H1 (cell line): ENCODE data around the gene DNTT.

Source experiments
- BACH1 ChIP-seq: IDR thresholded peaks from 2 replicates; pipeline ENCODE4 v1.6.1; 2012; ENCODE audit warnings: low read length, improper control_type of control experiment
- CHD1 ChIP-seq: IDR thresholded peaks from 2 replicates; pipeline ENCODE4 v1.6.1; 2012; ENCODE audit warnings: low read depth, low read length, improper control_type of control experiment
- CTCF ChIP-seq, 3 experiments: IDR thresholded peaks; 1 replicate in 2 of 3; 2 replicates in 1 of 3; pipeline versions ENCODE4 v1.5.1 to v1.6.1; 2011; ENCODE audit warnings: low read length in 3 of 3, mild to moderate bottlenecking in 3 of 3, inconsistent platforms in 2 of 3, low read depth in 1 of 3, moderate library complexity in 1 of 3; ENCODE audit not compliant: insufficient read depth in 1 of 3; ENCODE audit errors: control extremely low read depth in 1 of 3
- EP300 ChIP-seq, 2 experiments: IDR thresholded peaks; 1 replicate in 1 of 2; 2 replicates in 1 of 2; pipeline ENCODE4 v1.6.1; 2011 to 2012; ENCODE audit warnings: low read depth in 2 of 2, low read length in 2 of 2, mild to moderate bottlenecking in 2 of 2, borderline replicate concordance in 1 of 2, inconsistent platforms in 1 of 2, moderate library complexity in 1 of 2
- JUN ChIP-seq: IDR thresholded peaks from 2 replicates; pipeline ENCODE4 v1.6.1; 2011; ENCODE audit warnings: low read depth, mild to moderate bottlenecking, improper control_type of control experiment, low read length
- POLR2A ChIP-seq, 2 experiments: IDR thresholded peaks; 1 replicate in 1 of 2; 2 replicates in 1 of 2; pipeline ENCODE4 v1.6.1; 2011; ENCODE audit warnings: low read depth in 2 of 2, low read length in 2 of 2, mild to moderate bottlenecking in 2 of 2; ENCODE audit errors: control extremely low read depth in 1 of 2
- POLR2AphosphoS5 ChIP-seq: IDR thresholded peaks from 2 replicates; pipeline ENCODE4 v1.6.1; 2011; ENCODE audit warnings: low read depth, low read length
- RFX5 ChIP-seq: IDR thresholded peaks from 2 replicates; pipeline ENCODE4 v1.6.1; 2011; ENCODE audit warnings: low read depth, low read length, improper control_type of control experiment, borderline replicate concordance
- TCF12 ChIP-seq: IDR thresholded peaks from 2 replicates; pipeline ENCODE4 v1.6.1; 2011; ENCODE audit warnings: low read depth, mild to moderate bottlenecking, low read length
- TF ChIP-seq, protein P1 (sequence below): IDR thresholded peaks from 2 replicates; pipeline ENCODE4 v1.6.1; 2012; ENCODE audit warnings: inconsistent platforms

DNA sequence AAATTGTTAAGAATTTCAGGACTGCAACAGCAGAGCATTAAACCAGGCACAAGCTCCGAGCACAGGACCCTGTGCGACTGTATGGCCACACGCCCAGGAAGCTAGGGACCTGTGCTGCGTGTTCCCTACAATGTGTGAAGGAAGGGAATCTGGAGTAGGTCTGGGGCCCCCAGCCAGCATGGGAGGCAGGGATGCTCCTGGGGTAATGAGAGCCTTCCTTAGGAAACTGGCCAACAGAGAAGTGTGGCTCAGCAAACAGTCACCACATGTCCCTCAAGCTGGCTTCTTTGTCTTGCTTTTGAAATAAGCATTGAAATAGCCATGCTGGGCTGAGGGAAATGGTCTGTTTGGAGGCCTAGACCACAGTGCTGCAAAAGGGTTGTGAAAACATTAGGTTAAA, 41.1 kb upstream of the DNTT start:
- TF ChIP-seq RFX5 (no peak), CTCF (IDR thresholded peaks at IDR 0.05; ENCODE audit: control extremely low read depth in 1 of 3, insufficient read depth in 1 of 3, low read depth in 1 of 3, low read length in 3 of 3) (no peak), TCF12 (no peak), JUN (no peak), CHD1 (no peak), EP300 (IDR thresholded peaks at IDR 0.05; ENCODE audit: borderline replicate concordance in 1 of 2, low read depth in 2 of 2, low read length in 2 of 2) (no peak), POLR2A (IDR thresholded peaks at IDR 0.05; ENCODE audit: control extremely low read depth in 1 of 2, low read depth in 2 of 2, low read length in 2 of 2) (no peak), POLR2AphosphoS5 (no peak), BACH1 (no peak)
- TF ChIP-seq, protein P1, sequence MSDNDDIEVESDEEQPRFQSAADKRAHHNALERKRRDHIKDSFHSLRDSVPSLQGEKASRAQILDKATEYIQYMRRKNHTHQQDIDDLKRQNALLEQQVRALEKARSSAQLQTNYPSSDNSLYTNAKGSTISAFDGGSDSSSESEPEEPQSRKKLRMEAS, result no peak
